Measurements from ENCODE around the gene C13orf46. TPM values are rescaled to one million over a fixed set of nuclear protein-coding genes. Genes with fewer than 3 reads are reported as not detected.

C13orf46 gene
- total and polyA plus RNA-seq, 10 of the 15 experiments (the other 5 are each of a cell fraction or from before 2014, with no cell fraction given), result 0.01 to 0.18 (median 0.09) TPM; not detected in 6

DNA sequence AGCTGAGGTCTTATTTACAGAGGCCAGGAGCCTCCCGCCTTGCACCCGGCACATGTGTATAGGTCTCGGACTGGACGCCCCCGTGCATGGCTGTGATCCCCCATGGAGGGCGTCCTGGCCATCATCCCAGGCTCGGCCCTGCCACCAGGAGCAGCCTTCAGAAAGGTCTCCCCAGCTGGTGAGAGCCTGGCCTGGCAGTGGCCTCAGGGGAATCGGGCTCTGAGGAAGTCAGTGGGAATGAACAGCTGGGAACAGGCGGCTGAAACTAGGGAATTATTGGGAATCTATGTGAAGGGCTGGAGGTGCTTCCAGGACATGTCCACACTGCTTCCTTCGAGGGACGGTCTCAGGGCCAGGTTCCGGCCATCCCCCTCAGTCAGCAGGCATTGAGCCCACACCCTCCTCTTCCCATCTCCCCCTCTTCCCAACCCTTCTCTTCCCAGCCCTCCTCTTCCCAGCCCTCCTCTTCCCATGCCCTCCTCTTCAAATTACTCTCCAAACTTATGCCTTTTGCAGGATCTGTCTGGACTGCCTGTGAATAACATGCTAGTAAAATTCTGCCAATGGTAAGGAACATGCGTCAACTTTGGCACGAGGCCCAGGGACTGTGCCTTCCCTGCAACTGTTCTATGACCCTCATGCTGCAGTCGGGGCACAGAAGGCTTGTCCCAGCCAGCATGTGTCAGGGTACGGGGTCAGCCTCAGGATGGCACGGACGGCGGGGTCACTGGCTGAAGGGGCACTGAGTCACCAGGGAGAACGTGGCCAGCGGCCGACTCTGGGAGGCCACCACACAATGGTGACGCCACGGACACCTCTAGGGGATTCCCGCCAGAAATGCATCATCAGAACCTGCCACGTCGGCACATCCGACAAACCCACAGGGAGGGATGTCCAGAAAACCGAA lies 24.2 kb upstream of the C13orf46 start:
- H3K36me3 ChIP-seq (ENCODE audit: control insufficient read depth in 2 of 2, insufficient read depth in 2 of 2, low read length in 1 of 2), result peaks cover 0 to 2% of the 10 kb centered on the region in 2 experiments; a peak in 2 of 4 replicates
- POLR2A ChIA-PET, result no interaction called here
- FAIRE-seq, result no peak

More for the DNA sequence above, 24.2 kb upstream of the C13orf46 start:
- Histone ChIP-seq H3K4me2 (ENCODE audit: control insufficient read depth, insufficient read depth) (no peak overlapping the region), H4K20me1 (ENCODE audit: control insufficient read depth, insufficient read depth) (no peaks in the 10 kb centered on the region), H3K27me3 (replicated peaks in 1 of 2; ENCODE audit: control insufficient read depth in 2 of 2, insufficient read depth in 2 of 2, low read length in 1 of 2) (no peaks in the 10 kb centered on the region), H3K79me2 (ENCODE audit: control insufficient read depth, insufficient read depth, low read length) (no peaks in the 10 kb centered on the region), H3K9ac (ENCODE audit: control insufficient read depth, insufficient read depth, low read length) (no peak overlapping the region), H3K9me3 (replicated peaks; ENCODE audit: control insufficient read depth, insufficient read depth, low read length) (no peaks in the 10 kb centered on the region), H3K4me1 (ENCODE audit: control insufficient read depth, insufficient read depth, low read length) (no peaks in the 10 kb centered on the region), H3K27ac (ENCODE audit: control insufficient read depth, insufficient read depth) (no peak overlapping the region), H2AFZ (ENCODE audit: control insufficient read depth, low read depth, low read length) (no peak overlapping the region), H3K4me3 (no peak overlapping the region)
- ChIA-PET SMC1A (ENCODE audit: uncharacterized antibody, unreplicated experiment) (no interaction called here), CTCF (no interaction called here), RAD21 (ENCODE audit: unreplicated experiment) (no interaction called here)
- no TSS peak for BruUV-seq (replicated peaks)
- ATAC-seq, result no peak
- in situ Hi-C loops (cut with MboI) (no loop called here), intact Hi-C loops (cut with micrococcal nuclease; ENCODE audit: unreplicated experiment) (no loop called here)
- no peak for DNase-seq (ENCODE audit: low read depth, low spot score)
- TF ChIP-seq, protein P1, sequence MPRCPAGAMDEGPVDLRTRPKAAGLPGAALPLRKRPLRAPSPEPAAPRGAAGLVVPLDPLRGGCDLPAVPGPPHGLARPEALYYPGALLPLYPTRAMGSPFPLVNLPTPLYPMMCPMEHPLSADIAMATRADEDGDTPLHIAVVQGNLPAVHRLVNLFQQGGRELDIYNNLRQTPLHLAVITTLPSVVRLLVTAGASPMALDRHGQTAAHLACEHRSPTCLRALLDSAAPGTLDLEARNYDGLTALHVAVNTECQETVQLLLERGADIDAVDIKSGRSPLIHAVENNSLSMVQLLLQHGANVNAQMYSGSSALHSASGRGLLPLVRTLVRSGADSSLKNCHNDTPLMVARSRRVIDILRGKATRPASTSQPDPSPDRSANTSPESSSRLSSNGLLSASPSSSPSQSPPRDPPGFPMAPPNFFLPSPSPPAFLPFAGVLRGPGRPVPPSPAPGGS (IDR thresholded peaks at IDR 0.05; ENCODE audit: borderline replicate concordance, insufficient read depth, low read depth, low read length, poor library complexity, severe bottlenecking), result no peak
- TF ChIP-seq POLR2A (IDR thresholded peaks at IDR 0.05; ENCODE audit: low read depth, low read length) (0 out of 2 replicates have a peak, but pooled peaks have one; percentile 10), KLF5 (IDR thresholded peaks at IDR 0.05; ENCODE audit: partially characterized antibody) (no peak)
- WGBS (ENCODE audit: insufficient coverage, insufficient replicate concordance, low lambda C conversion rate, missing lambda C conversion rate), result 84% methylated on average over 29 of the region's 29 CpGs
